ENCODE results near the gene INHA.

DNA sequence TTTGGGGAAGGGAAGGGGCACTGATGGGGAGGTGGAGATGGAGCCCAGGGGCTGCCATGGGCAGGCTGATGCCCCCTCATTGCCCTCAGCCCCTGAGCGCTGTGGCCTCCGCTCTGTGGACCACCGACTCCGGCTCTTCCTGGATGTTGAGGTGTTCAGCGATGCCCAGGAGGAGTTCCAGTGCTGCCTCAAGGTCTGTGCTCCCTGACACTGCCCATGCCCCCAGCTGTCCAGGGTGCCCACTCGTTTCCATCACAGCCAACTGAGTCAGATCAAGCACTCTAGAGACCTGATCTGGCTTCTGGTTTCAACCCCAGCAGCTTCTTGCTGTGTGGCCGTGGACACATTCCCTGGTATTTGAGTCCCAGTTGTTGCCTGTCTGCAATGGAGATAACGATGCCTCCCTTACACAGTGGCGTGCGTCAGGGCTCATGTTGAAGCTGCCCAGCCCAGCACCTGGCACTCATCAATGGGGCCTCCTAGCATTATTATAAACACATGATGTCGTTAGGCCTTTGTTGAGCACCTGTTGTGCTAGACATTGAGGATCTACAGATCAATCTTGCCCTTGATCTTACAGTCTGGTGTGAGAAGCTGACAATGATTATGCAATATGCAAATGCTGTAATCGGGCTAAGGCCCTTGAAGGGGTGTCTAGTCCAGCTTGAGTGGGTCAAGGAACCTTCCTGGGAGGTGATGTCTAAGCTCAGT is 39.9 kb downstream of the INHA start:
- no peak for TF ChIP-seq POLR2A (IDR thresholded peaks at IDR 0.05; ENCODE audit: low read length)
- TF ChIP-seq GATA1 (IDR thresholded peaks at IDR 0.05; ENCODE audit: low read depth, low read length) = no peak
